HG03025 (cell line): ENCODE measurements around the gene FBRSL1.

Experiments
- ATAC-seq: cut with Tn5 transposase; IDR thresholded peaks from one replicate; pipeline ENCODE4 v1.9.1; 2021; ENCODE audit warnings: mild to moderate bottlenecking, moderate library complexity; ENCODE audit not compliant: unreplicated experiment, low FRiP score

The FBRSL1 gene

DNA sequence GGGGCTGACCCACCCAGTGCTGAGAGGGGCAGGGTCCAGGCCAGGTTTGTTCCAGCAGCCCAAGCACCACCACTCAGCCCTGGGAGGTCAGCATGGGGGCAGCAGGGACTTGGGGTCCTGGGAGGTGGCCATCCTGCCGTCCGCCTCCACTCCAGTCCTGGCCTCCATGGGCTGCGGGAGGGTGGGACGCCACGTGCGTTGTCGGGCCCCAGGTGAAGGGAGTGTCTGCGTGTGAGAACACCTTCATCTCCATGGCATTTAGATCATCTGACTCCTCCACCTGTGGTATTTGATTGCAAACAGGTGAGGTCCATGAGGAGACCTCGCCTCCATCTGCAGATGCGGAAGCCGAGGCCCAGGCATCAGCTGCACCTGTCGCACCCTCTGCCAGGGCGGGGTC lies 44.1 kb downstream of the FBRSL1 start:
- ATAC-seq, result no peak

- no peak for ATAC-seq
Measured at GRCh38 chr12:132535019-132535418, 45.1 kb downstream of the FBRSL1 start.

- ATAC-seq, result no peak
Measured at GRCh38 chr12:132536102-132536876, 46.3 kb downstream of the FBRSL1 start.

DNA sequence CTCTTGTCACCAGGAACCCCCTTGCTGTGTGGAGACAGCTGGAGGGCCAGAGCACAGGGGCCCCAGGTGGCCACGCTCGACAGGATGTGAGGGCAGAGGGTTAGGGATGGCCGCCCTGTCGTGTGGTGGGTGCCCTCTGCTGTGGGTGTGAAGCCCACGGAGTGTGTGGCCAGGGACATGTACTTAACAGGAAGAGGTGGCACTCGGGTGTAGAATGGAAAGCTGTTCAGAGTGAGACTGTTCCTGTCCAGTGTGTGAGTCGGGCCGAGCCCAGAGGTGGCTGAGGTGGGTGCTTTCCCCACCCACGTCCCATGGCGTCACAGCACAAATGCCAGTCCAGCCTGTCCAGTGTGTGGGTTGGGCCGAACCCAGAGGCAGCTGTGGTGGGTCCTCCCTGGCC lies 47.1 kb downstream of the FBRSL1 start:
- no peak for ATAC-seq

DNA sequence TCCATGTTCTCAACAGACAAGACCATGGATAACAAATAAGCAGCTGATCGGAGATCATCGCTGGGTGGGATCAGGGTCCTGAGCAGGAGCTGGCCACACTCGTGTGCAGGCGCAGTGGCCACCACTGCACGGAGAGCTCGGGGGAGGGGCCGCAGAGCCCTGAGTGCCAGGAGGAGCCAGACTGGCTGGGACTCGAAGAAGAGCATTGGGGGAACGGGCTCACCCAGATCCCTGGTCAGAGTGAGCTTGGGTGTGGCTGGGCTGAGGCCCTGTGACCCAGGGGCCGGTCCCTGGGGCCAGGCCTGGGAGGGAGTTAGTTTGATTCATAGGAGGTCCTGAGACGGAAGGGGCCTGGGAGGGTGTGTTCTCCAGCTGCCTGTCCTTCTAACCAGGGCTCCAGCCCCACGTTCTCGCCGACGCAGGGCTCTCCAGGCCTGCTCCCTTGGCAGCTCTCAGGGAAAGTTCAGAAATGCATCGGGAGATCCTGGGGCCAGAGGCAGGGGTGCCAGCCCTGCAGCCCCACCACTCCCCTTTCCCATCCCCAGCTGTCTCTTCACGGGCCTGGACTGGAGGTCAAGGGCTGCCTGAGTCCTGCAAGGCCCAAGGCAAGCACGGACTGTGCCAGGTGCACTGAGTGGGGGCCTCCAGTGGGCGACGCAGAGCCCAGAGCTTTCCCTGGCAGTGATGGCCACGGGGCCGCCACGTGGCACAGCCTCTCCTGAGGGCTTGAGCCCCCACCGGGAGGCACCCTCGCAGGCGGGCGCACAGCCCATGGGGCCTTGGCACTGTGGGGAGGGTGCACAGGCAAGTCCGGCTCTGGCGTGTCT lies 48.1 kb downstream of the FBRSL1 start:
- no peak for ATAC-seq

GRCh38 chr12:132538663-132538990 lies 48.7 kb downstream of the FBRSL1 start:
- no peak for ATAC-seq

GRCh38 chr12:132539016-132539773 lies 49.2 kb downstream of the FBRSL1 start:
- ATAC-seq, result no peak

GRCh38 chr12:132540436-132540835 lies 50.5 kb downstream of the FBRSL1 start:
- no peak for ATAC-seq

DNA sequence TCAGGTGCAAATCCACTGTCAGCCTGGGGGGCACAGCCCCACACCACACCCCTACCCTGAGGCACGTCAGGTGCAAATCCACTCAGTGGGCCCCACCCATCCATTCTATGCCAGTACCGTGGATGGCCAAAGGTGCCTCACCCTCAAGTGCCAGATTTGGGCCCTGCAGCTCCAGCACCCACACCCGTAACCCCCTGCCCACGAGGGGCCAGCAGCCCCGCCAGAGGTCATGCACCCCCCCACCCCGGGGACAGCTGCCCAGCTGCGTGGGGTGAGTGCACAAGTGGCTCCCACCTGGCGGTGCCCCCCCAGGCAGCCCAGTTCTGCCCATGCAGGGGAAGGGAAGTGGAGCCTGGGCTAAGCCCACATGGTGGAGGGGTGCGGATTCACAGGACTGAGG lies 51.2 kb downstream of the FBRSL1 start:
- ATAC-seq, result no peak

- no peak for ATAC-seq
Measured at GRCh38 chr12:132541996-132542395, 52.0 kb downstream of the FBRSL1 start.

DNA sequence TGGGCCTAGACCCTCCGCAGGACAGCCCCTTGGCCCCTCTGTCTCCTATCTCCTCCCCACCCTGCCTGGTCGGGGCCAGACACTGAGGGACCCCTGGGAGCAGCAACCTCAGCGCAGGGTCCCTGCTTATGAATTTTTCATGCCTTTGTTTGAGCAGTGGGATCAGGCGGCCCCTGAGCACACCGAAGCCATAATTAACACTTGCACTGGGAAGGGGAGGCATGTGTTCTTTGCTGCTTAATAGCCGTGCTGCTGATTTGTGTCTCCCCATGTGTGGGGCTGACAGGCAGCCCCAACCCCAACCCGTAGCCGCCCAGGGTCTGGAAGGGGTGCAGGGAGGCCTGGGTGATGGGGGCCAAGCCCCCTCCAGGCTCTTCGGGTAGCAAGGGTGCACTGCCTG lies 52.7 kb downstream of the FBRSL1 start:
- ATAC-seq, result no peak

DNA sequence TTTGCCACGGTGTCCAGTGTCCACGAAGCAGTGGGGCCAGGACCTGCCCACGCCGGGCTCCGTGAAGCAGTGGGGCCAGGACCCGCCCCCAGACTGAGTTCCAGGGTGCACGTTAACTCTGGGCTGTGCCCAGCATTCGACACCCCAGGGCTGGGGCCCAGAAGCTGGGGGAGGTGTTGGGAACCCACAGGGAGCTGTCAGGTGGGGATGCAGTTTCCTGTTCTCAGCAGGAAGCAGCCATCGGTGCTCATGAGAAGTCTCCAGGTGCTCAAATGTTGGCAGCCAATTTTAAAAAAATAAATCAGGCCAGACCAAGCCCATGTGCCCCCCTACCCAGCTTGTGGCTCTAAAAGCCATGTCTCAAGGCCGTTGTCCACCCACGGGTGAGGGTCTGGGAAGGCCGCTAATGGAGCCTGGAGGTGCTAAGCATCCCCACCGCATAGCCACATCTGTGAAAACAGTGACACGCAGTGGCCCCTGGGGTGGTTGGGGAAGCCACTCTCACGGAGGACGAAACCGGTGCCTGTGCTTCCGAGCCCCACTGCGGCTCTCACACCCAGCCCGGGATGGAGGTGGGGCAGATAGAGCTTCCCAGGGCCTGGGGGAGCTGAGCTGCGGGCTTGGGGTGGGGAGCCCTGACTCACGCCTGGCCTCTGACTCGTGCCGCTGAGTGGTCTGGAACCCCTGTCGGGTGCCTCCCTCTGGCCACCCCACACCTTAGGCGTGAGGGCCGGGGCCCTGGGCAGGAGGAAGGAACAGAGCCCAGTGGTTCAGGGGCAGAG lies 53.5 kb downstream of the FBRSL1 start:
- no peak for ATAC-seq

GRCh38 chr12:132544080-132544397 lies 54.1 kb downstream of the FBRSL1 start:
- no peak for ATAC-seq

GRCh38 chr12:132544498-132544897 lies 54.5 kb downstream of the FBRSL1 start:
- ATAC-seq, result no peak

DNA sequence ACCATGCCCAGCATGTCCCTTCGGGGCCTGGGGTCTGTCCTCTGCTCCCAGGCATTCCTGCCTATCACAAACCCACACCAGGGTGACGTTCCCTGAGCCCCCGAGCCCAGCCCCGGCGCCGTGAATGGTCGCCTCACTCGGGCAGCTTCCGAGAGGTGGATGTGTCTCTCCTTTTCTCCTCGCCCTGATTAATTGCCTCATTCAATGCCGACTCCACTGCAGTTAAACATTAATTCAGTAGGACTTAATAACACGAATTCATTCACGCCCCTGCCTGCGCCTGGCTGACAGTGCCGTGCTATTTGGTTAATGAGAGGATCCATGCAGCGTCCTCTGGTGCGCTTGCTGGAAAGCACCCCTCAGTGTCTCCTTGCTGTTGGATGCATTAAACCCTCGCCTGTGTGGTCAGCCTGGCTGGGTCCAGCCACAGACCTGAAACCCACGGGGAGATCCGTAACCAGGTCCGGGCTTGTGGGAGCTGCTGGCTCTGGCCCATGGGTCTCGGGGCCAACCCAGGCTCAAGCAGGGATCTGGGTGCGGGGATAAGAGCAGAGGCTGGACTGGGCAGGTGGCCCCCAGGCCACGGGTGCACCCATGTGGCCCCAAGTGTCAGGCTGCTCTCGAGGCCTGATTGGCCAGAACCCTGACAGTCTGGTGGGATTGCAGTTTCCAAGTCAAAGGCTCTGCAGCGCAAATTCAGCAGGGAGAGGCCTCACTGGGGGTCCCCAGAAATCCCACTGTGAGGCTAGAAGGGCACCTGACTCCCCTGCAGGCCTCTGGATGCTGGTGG lies 55.4 kb downstream of the FBRSL1 start:
- no peak for ATAC-seq

DNA sequence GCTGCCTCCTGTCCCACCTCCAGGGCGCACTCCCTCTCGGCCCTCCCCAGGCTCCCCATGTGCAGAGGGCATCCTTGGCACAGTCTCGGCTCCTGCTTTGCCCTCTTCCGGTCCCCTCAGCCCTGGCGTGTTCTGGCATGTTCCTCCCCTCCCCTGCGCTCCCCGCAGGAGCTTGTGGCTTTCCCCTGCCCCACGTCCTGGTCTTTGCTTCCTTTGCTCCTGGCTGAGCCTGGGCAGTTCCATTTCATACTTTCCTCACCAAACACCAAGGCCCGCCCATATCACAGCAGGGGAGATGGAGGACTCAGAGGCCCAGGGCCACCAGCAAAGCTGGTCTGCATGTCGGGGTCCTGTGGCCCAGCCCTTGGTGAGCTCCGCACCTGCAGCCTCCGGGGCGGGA lies 56.0 kb downstream of the FBRSL1 start:
- ATAC-seq, result no peak

- no peak for ATAC-seq
Measured at GRCh38 chr12:132546647-132547046, 56.7 kb downstream of the FBRSL1 start.

DNA sequence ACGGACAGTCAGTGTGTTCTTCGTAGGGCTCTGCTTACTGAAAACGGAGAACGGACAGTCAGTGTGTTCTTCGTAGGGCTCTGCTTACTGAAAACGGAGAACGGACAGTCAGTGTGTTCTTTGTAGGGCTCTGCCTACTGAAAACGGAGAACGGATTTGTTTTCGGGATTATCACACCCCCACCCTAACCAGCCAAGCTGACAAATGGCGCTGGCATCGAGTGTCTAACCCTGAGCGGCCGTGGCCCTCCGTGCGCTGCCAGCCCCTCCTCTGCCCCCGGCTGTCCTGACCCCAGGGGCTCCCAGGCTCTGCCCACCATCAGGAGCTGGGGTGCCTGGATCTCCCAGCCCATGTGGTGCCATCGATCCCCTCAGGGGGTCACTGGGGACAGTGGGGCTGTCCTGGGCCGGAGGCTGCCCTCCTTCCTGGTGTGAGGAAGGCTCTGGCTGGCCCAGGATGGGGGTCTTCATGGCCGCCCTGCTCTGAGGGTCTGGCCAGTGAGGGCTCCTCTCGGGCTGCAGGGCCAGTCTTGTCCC lies 57.3 kb downstream of the FBRSL1 start:
- ATAC-seq, result no peak

DNA sequence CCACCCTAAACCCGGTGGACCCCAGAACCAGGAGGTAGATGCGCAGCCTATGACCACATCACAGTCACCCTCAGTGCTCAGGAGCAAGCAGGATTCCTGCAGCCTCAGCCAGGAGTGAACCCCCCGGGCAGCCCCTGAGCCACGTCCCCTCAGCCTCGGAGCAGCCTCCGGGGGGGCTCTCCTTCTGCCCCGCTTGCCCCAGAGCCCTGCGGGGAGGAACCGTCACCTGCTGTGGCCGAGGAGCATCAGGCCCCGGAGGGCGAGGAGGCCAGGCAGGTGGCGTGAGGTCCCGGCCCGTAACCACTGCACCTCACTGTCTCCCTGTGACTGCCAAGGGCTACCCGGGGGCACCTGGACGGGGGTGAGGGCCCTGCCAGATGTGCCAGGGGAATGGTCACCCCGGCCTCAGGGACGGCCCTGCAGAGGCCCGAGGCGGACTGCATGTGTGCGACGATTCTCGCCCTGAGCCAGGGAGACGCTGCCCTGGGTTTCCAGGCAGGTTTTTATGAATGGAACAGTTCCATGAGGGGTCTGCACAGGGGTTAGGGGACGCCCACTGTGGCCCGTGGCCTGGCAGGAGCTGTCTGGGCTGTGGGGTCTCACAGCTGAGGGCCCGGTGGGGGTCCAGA lies 58.6 kb downstream of the FBRSL1 start:
- no peak for ATAC-seq
